Neural cell (in vitro differentiated cells): Measurements from ENCODE around the gene SPTBN1. TPM values are rescaled to one million over a fixed set of nuclear protein-coding genes. Genes with fewer than 3 reads are reported as not detected.

Experiments used
- H2AFZ ChIP-seq: fragments of 200-600, 300-800 bp; sonication (generic), shearing (Covaris generic); 2 replicates; pipeline ENCODE4 v1.6.0; 2014; ENCODE audit warnings: low read depth, mild to moderate bottlenecking, antibody characterized with exemption, low read length, moderate library complexity
- H3F3A ChIP-seq: fragments of 200-600 bp; shearing (Covaris generic); 2 replicates; pipeline ENCODE4 v1.6.1; 2016; ENCODE audit warnings: mild to moderate bottlenecking, moderate library complexity, mixed read lengths, antibody characterized with exemption, low read length; ENCODE audit not compliant: insufficient read depth, poor library complexity, severe bottlenecking
- H3K27ac ChIP-seq: fragments of 200-600, 300-800 bp; sonication (generic), shearing (Covaris generic); 2 replicates; pipeline ENCODE4 v1.5.1; 2014; ENCODE audit warnings: mild to moderate bottlenecking, low read length, moderate library complexity
- H3K27me3 ChIP-seq: fragments of 300-800, 200-600 bp; sonication (generic), shearing (Covaris generic); 2 replicates; pipeline ENCODE4 v1.6.0; 2014; ENCODE audit warnings: mild to moderate bottlenecking, low read depth, low read length, moderate library complexity; ENCODE audit not compliant: insufficient read depth
- H3K36me3 ChIP-seq: fragments of 300-800, 200-600 bp; sonication (generic), shearing (Covaris generic); 2 replicates; pipeline ENCODE4 v1.5.1; 2014; ENCODE audit warnings: mild to moderate bottlenecking, antibody characterized with exemption, low read length, moderate library complexity; ENCODE audit not compliant: insufficient read depth
- H3K4me2 ChIP-seq: fragments of 300-800, 200-600 bp; sonication (generic), shearing (Covaris generic); 2 replicates; pipeline ENCODE4 v1.6.0; 2014; ENCODE audit warnings: mild to moderate bottlenecking, low read length
- H3K4me3 ChIP-seq: fragments of 300-800, 200-600 bp; sonication (generic), shearing (Covaris generic); 2 replicates; pipeline ENCODE4 v1.5.1; 2014; ENCODE audit warnings: mild to moderate bottlenecking, low read length, moderate library complexity
- H3K79me2 ChIP-seq: fragments of 200-600 bp; shearing (Covaris generic); replicated peaks from 2 replicates; pipeline ENCODE4 v1.6.0; 2014; ENCODE audit warnings: mild to moderate bottlenecking, low read length, moderate library complexity; ENCODE audit not compliant: insufficient read depth
- H3K9ac ChIP-seq: fragments of 300-800, 200-600 bp; sonication (generic), shearing (Covaris generic); 2 replicates; pipeline ENCODE4 v1.6.1; 2016; ENCODE audit warnings: mild to moderate bottlenecking, low read length, mixed read lengths
- H3K9me2 ChIP-seq: fragments of 200-600 bp; shearing (Covaris generic); 2 replicates; pipeline ENCODE4 v1.6.1; 2016; ENCODE audit warnings: mild to moderate bottlenecking, low read length, mixed read lengths; ENCODE audit not compliant: insufficient read depth
- H3K9me3 ChIP-seq: fragments of 200-600, 300-800 bp; sonication (generic), shearing (Covaris generic); 2 replicates; pipeline ENCODE4 v1.6.1; 2016; ENCODE audit warnings: mild to moderate bottlenecking, mixed run types, low read length, moderate library complexity, mixed read lengths
- H4K20me1 ChIP-seq: fragments of 200-600 bp; shearing (Covaris generic); 2 replicates; pipeline ENCODE4 v1.6.1; 2016; ENCODE audit warnings: mild to moderate bottlenecking, mixed run types; ENCODE audit not compliant: insufficient read depth
- EP300 ChIP-seq: fragments of 450-650 bp; conservative IDR thresholded peaks from 2 replicates; pipeline ENCODE4 v1.6.1; 2014; ENCODE audit warnings: antibody characterized with exemption, mild to moderate bottlenecking, moderate library complexity; ENCODE audit not compliant: poor library complexity, severe bottlenecking
- EZH2 ChIP-seq: fragments of 200-600, 300-800 bp; shearing (Covaris generic), sonication (generic); IDR thresholded peaks from 2 replicates; pipeline ENCODE4 v1.6.1; 2014; ENCODE audit warnings: antibody characterized with exemption, low read length, borderline replicate concordance, mild to moderate bottlenecking; ENCODE audit not compliant: insufficient read depth, poor library complexity, severe bottlenecking
- MXI1 ChIP-seq: fragments of 450-650 bp; conservative IDR thresholded peaks from 2 replicates; pipeline ENCODE4 v1.6.1; 2014; ENCODE audit warnings: antibody characterized with exemption, mild to moderate bottlenecking; ENCODE audit not compliant: poor library complexity, severe bottlenecking
- POLR2AphosphoS5 ChIP-seq: IDR thresholded peaks from 2 replicates; pipeline ENCODE4 v1.6.1; 2012
- RAD21 ChIP-seq: fragments of 450-650 bp; conservative IDR thresholded peaks from 2 replicates; pipeline ENCODE4 v1.6.1; 2014; ENCODE audit warnings: antibody characterized with exemption, mild to moderate bottlenecking, moderate library complexity
- REST ChIP-seq: IDR thresholded peaks from 2 replicates; pipeline ENCODE4 v1.6.1; 2012; ENCODE audit warnings: borderline replicate concordance
- SMC3 ChIP-seq: fragments of 450-650 bp; conservative IDR thresholded peaks from 2 replicates; pipeline ENCODE4 v1.6.1; 2014; ENCODE audit warnings: antibody characterized with exemption, mild to moderate bottlenecking, moderate library complexity; ENCODE audit not compliant: poor library complexity
- TAF1 ChIP-seq: IDR thresholded peaks from 2 replicates; pipeline ENCODE4 v1.6.1; 2012; ENCODE audit warnings: low read depth
- polyA plus RNA-seq: library from polyadenylated mRNA; depleted of rRNA; stranded (reverse); fragments of >200 nt; gene quantifications from 2 replicates; pipeline ENCODE4 v1.2.3, GENCODE V29; 2014
- TF ChIP-seq, protein P1 (sequence below): fragments of 450-650 bp; IDR thresholded peaks from 2 replicates; pipeline ENCODE4 v1.5.1; 2014; ENCODE audit warnings: antibody characterized with exemption, mild to moderate bottlenecking, moderate library complexity; ENCODE audit not compliant: poor library complexity, severe bottlenecking

The SPTBN1 gene
- polyA plus RNA-seq, 1 donor from 2014 or later = 92.1 TPM

DNA sequence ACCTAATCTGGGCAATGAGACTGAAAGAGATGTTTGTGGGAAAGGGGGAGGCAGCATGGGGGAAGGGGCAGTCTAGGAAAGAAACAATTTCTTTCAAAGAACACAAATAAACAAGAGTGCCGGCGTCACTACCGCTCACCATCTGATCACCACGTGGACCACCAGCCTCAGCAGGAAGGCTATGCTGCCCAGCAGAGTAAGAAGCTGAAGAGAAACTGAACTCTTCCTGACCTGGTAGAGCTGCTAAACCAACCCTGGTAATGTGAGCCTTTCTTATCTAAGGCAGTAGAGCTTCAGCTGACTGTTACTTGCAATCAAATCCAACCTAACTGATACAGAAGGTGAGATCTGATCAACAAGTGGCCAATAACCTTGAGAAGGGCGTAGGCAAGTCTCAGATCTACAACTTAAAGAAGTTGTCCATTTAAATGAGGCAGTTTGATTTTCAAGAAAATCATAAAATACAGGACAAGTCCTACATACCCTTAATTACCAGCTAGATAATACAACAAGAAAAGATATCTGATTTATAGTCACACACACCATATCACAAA, 44.2 kb upstream of the SPTBN1 start:
- H3K27me3 ChIP-seq = no peaks in the 10 kb centered on the region
- H3K9ac ChIP-seq = no peak overlapping the region
- H3K36me3 ChIP-seq = no peaks in the 10 kb centered on the region
- no peaks in the 10 kb centered on the region for H3K9me2 ChIP-seq
- no peak overlapping the region for H3K4me3 ChIP-seq
- no peaks in the 10 kb centered on the region for H3K79me2 ChIP-seq
- no peaks in the 10 kb centered on the region for H4K20me1 ChIP-seq
- H3F3A ChIP-seq = no peaks in the 10 kb centered on the region
- no peaks in the 10 kb centered on the region for H3K9me3 ChIP-seq
- TF ChIP-seq REST = no peak
- TF ChIP-seq TAF1 = no peak
- TF ChIP-seq MXI1 = no peak
- no peak for TF ChIP-seq SMC3
- TF ChIP-seq, protein P1, sequence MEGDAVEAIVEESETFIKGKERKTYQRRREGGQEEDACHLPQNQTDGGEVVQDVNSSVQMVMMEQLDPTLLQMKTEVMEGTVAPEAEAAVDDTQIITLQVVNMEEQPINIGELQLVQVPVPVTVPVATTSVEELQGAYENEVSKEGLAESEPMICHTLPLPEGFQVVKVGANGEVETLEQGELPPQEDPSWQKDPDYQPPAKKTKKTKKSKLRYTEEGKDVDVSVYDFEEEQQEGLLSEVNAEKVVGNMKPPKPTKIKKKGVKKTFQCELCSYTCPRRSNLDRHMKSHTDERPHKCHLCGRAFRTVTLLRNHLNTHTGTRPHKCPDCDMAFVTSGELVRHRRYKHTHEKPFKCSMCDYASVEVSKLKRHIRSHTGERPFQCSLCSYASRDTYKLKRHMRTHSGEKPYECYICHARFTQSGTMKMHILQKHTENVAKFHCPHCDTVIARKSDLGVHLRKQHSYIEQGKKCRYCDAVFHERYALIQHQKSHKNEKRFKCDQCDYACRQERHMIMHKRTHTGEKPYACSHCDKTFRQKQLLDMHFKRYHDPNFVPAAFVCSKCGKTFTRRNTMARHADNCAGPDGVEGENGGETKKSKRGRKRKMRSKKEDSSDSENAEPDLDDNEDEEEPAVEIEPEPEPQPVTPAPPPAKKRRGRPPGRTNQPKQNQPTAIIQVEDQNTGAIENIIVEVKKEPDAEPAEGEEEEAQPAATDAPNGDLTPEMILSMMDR = no peak
- no peak for TF ChIP-seq EP300
- no peak for TF ChIP-seq EZH2
- TF ChIP-seq RAD21 = no peak
- no peak for TF ChIP-seq POLR2AphosphoS5
- no peak overlapping the region for H3K27ac ChIP-seq
- H2AFZ ChIP-seq = no peak overlapping the region
- H3K4me2 ChIP-seq = no peak overlapping the region

- TF ChIP-seq REST (no peak), RAD21 (no peak), MXI1 (no peak), SMC3 (no peak), EZH2 (no peak), TAF1 (no peak), POLR2AphosphoS5 (no peak)
- TF ChIP-seq, protein P1 = no peak
- Histone ChIP-seq H2AFZ (no peak overlapping the region), H3K27ac (no peak overlapping the region), H3K4me2 (no peak overlapping the region), H3K79me2 (no peaks in the 10 kb centered on the region), H3K36me3 (no peaks in the 10 kb centered on the region), H3K4me3 (no peak overlapping the region), H3K27me3 (no peaks in the 10 kb centered on the region), H3K9me2 (no peaks in the 10 kb centered on the region), H3F3A (no peaks in the 10 kb centered on the region), H3K9ac (no peak overlapping the region), H3K9me3 (no peaks in the 10 kb centered on the region), H4K20me1 (no peaks in the 10 kb centered on the region)
These were observed 39.8 kb upstream of the SPTBN1 start for GRCh38 chr2:54416166-54416813.
